Gastrocnemius medialis (tissue), 4 donors: ENCODE measurements around the gene CCDC33. TPM values are rescaled to one million over a fixed set of nuclear protein-coding genes. Genes with fewer than 3 reads are reported as not detected.

Source experiments
- ATAC-seq, 2 donors: fragments of 150-250 bp; one replicate each; pipeline ENCODE4 v1.9.1; 2016
- DNase-seq, 2 donors: peaks; one replicate each; pipeline ENCODE4 v3.0.0-alpha.2; 2019
- H3K27ac ChIP-seq, 4 donors: fragments of 200-600 bp; sonication (generic); 1 replicate in 1 of 4; 2 replicates in 3 of 4; pipeline ENCODE4 v1.5.1; 2016 to 2018; ENCODE audit warnings: mild to moderate bottlenecking in 2 of 4, moderate library complexity in 1 of 4
- H3K27me3 ChIP-seq, 3 donors: fragments of 200-600 bp; sonication (generic) in 2 of 3; 1 replicate in 1 of 3; 2 replicates in 2 of 3; pipeline versions ENCODE4 v1.5.1 to v1.6.0; 2016 to 2019; ENCODE audit warnings: mild to moderate bottlenecking in 1 of 3, moderate library complexity in 1 of 3
- H3K36me3 ChIP-seq, 2 donors: fragments of 200-600 bp; sonication (generic) in 1 of 2; one replicate each; pipeline ENCODE4 v1.5.1; 2017 to 2018
- H3K4me1 ChIP-seq, 2 donors: fragments of 200-600 bp; sonication (generic) in 1 of 2; one replicate each; pipeline ENCODE4 v1.5.1; 2016 to 2017; ENCODE audit warnings: mild to moderate bottlenecking in 2 of 2
- H3K4me3 ChIP-seq, 4 donors: fragments of 200-600 bp; sonication (generic) in 3 of 4; 1 replicate in 1 of 4; 2 replicates in 3 of 4; pipeline ENCODE4 v1.5.1; 2016 to 2019; ENCODE audit warnings: mild to moderate bottlenecking in 2 of 4
- H3K9me3 ChIP-seq, 3 donors: fragments of 200-600 bp; sonication (generic) in 2 of 3; 1 replicate in 1 of 3; 2 replicates in 2 of 3; pipeline ENCODE4 v1.5.1; 2016 to 2019
- POLR2A ChIP-seq, 2 donors: fragments of 450-650 bp; IDR thresholded peaks; one replicate each; pipeline ENCODE4 v1.6.1; 2017; ENCODE audit warnings: antibody characterized with exemption in 2 of 2, mild to moderate bottlenecking in 2 of 2, moderate library complexity in 2 of 2
- in situ Hi-C, 4 donors: fragments of 200-750 bp; cut with MboI; loops; one replicate each; pipeline versions ENCODE4 v1.15.0 to v1.8.0; 2017; ENCODE audit warnings: low sequenced_read_pairs in 4 of 4
- intact Hi-C: fragments of 100-400 bp; cut with DNase I; formaldehyde crosslinking; loops from one replicate; pipeline ENCODE4 v1.15.1; 2023; ENCODE audit warnings: low total_unique reads
- total RNA-seq, 4 donors: library from RNA; depleted of rRNA; stranded (reverse); fragments of >200 nt; gene quantifications; one replicate each; pipeline versions ENCODE4 v1.1.0 to v1.2.3, GENCODE V29; 2016
- TF ChIP-seq, protein P1 (sequence below), 5 experiments: fragments of 450-650 bp in 3 of 5; fragments of 200-600 bp in 2 of 5; sonication (generic) in 2 of 5; IDR thresholded peaks in 4 of 5; conservative IDR thresholded peaks in 1 of 5; 1 replicate in 4 of 5; 2 replicates in 1 of 5; pipeline ENCODE4 v1.5.1; 2016 to 2019; ENCODE audit warnings: antibody characterized with exemption in 5 of 5, mild to moderate bottlenecking in 3 of 5, moderate library complexity in 3 of 5

CCDC33 gene
- total RNA-seq, 4 donors from 2014 or later = not detected

DNA sequence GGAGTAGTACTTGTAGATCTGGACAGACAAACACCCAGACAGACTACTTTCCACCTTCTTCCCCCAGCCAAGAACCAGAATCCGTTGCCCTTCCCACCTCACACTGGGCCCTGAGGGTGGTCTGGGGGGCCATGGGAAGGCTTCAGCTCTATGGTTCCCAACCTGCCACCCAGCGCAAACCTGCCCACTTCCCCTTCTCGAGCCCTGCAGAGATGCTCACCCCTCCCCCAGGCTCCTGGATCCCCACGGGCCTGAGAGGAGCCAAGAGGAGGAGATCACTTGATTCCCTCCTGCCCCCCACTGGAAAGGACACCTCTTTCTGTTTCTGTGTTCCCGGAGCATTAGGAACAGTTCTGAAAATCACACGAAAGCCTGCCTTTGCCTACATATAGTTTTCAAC lies 42.2 kb upstream of the CCDC33 start:
- TF ChIP-seq, protein P1, sequence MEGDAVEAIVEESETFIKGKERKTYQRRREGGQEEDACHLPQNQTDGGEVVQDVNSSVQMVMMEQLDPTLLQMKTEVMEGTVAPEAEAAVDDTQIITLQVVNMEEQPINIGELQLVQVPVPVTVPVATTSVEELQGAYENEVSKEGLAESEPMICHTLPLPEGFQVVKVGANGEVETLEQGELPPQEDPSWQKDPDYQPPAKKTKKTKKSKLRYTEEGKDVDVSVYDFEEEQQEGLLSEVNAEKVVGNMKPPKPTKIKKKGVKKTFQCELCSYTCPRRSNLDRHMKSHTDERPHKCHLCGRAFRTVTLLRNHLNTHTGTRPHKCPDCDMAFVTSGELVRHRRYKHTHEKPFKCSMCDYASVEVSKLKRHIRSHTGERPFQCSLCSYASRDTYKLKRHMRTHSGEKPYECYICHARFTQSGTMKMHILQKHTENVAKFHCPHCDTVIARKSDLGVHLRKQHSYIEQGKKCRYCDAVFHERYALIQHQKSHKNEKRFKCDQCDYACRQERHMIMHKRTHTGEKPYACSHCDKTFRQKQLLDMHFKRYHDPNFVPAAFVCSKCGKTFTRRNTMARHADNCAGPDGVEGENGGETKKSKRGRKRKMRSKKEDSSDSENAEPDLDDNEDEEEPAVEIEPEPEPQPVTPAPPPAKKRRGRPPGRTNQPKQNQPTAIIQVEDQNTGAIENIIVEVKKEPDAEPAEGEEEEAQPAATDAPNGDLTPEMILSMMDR (IDR thresholded peaks at IDR 0.05 in 4 of 5, conservative IDR thresholded peaks at IDR 0.05 in 1 of 5) = no peak
- TF ChIP-seq POLR2A (IDR thresholded peaks at IDR 0.05) = no peak
- ATAC-seq (no peak), DNase-seq (no peak)
- intact Hi-C loops (no loop called here), in situ Hi-C loops (no loop called here)
- Histone ChIP-seq H3K27ac (no peak overlapping the region), H3K36me3 (no peaks in the 10 kb centered on the region), H3K4me1 (no peaks in the 10 kb centered on the region), H3K4me3 (no peak overlapping the region), H3K27me3 (no peaks in the 10 kb centered on the region), H3K9me3 (no peaks in the 10 kb centered on the region)

DNA sequence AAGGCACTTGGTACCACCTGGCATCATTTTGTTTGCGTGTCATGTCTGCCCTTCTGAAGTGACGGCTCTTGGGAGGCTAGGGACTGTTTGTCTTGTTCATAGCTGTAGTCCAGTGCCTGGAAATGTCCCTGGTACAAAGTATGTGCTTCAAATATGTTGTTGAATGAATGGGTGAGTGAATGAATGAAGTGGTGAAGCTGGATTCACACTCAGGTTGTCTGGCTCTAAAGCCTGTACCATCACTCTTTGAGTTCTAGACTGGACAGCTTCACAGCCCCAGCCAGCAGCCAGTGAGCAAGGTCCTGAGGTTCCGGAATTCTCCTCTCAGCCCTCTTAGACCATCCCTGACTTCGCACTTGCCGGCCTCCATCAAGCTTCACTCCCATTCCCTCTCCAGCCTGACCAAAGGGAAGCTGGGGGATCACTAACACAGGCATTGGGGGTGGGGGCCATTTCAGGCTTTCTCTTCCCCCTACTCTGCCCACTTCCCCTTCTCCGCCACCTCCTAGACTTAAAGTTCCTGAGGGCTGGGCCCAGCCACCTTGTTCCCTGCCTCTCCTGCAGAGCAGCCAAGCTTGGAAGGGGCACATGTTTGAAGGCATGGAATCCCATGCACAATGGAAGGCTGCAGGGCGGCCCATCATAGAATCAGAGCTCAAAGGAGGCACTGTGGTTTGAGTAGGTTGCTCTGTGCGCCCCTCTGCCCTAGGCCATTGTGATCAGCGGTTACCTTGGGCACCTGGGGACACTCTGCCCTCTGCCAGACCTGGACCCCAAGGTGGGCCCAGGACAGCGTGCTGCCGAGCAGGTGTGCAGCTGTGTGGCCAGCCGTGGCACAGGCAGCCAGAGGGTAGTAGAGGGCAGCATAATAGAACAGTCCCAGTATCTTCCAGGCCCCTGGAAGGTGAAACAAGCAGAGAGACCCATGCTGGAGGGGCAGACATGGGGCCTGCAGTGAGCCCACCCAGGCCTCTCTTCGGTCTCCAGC lies 41.3 kb upstream of the CCDC33 start:
- DNase-seq (no peak), ATAC-seq (no peak)
- H3K27me3 ChIP-seq = no peaks in the 10 kb centered on the region
- H3K9me3 ChIP-seq = no peaks in the 10 kb centered on the region
- H3K4me1 ChIP-seq = no peaks in the 10 kb centered on the region
- in situ Hi-C loops (no loop called here), intact Hi-C loops (no loop called here)
- H3K4me3 ChIP-seq = no peak overlapping the region
- H3K27ac ChIP-seq = no peak overlapping the region
- H3K36me3 ChIP-seq = no peaks in the 10 kb centered on the region
- TF ChIP-seq, protein P1 (IDR thresholded peaks at IDR 0.05 in 4 of 5, conservative IDR thresholded peaks at IDR 0.05 in 1 of 5) = no peak
- TF ChIP-seq POLR2A (IDR thresholded peaks at IDR 0.05) = no peak

DNA sequence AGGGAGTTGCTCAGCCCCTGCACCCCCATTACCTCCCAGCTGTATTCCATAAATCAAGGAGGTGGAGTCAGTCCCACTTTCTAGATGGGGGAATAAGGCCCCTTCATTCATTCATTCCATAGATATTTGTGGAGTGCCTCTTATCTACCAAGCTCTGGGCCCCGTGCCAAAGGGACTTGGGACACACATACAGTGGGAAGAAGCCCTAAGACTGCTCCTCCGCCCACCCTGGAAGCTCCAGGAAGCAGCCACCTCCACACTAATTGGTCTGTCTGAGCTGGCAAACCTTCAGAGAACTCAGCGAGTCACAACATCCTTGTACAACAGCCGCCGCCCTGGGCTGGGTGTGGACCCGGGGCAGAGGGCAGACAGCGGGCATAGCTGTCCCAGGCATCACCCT lies 40.0 kb upstream of the CCDC33 start:
- Histone ChIP-seq H3K9me3 (no peaks in the 10 kb centered on the region), H3K4me1 (peaks cover 0 to 2% of the 10 kb centered on the region in 2 donors), H3K27ac (no peak overlapping the region), H3K27me3 (no peaks in the 10 kb centered on the region), H3K36me3 (no peaks in the 10 kb centered on the region), H3K4me3 (no peak overlapping the region)
- intact Hi-C loops (no loop called here), in situ Hi-C loops (no loop called here)
- no peak for DNase-seq
- TF ChIP-seq, protein P1 (IDR thresholded peaks at IDR 0.05 in 4 of 5, conservative IDR thresholded peaks at IDR 0.05 in 1 of 5) = no peak
- no peak for TF ChIP-seq POLR2A (IDR thresholded peaks at IDR 0.05)
- no peak for ATAC-seq

DNA sequence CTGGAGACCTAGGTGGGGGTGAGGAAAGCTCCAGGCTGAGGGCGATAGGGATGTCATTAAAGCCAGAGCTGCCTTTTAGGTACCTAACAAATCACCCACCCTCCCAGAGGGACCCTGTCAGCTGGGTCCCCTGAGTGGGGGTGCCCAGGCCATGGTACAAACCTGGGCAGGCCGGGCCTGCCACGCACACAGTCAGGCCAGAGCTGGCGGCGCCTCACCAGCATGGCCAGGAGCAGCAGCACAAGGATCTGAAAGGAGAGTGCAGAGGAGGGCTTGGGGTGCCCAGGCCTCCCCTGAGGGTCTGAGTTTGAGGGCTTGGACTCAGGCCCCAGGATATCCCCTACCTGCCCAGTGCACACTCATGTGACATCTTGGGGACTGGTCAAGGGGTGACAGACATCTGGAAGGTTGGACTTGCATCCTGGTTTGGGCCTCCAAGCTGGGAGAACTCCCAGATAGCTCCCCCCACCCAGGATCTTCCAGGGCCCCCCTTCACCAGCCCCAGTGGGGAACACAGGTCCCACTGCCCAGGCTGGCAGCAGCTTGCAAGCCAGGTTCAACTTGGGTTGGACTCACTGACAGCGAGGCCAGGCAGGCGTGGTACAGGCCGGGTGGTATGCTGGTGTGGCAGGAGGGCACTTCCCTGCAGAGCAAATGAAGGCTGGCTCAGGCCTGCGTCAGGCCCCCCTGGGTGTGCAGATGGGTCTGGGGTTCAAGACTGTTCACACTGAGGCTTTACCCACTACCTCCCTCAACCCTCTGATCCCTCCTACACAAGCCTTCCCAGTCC lies 38.8 kb upstream of the CCDC33 start:
- in situ Hi-C loops (no loop called here), intact Hi-C loops (no loop called here)
- no peaks in the 10 kb centered on the region for H3K27me3 ChIP-seq
- TF ChIP-seq POLR2A (IDR thresholded peaks at IDR 0.05) = no peak
- no peak overlapping the region for H3K4me3 ChIP-seq
- H3K9me3 ChIP-seq = no peaks in the 10 kb centered on the region
- DNase-seq (no peak), ATAC-seq (no peak)
- no peaks in the 10 kb centered on the region for H3K36me3 ChIP-seq
- H3K27ac ChIP-seq = no peak overlapping the region
- peaks cover 0 to 3% of the 10 kb centered on the region in 2 donors for H3K4me1 ChIP-seq

DNA sequence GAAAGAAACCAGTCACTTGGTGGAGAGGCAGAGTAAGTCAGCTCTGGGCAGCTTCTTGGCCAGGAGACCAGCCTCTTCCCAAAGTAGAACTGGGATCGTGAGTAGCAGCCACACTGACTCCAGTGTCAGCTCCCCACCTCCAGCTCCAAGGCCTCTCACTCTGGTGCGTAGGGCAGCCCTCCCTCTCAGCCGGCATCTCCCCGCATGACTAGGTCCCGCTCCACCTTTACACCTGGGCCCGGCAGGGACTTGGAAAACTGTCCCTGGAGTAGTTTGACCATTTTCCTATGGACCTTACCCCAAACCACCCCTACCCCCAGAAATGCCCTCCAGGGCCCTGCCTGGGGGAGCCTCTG lies 36.9 kb upstream of the CCDC33 start:
- no peak for ATAC-seq
- intact Hi-C loops (no loop called here), in situ Hi-C loops (no loop called here)
- no peak for TF ChIP-seq POLR2A (IDR thresholded peaks at IDR 0.05)
- TF ChIP-seq, protein P1 (IDR thresholded peaks at IDR 0.05 in 4 of 5, conservative IDR thresholded peaks at IDR 0.05 in 1 of 5) = no peak
- H3K4me1 ChIP-seq = peaks cover 0 to 3% of the 10 kb centered on the region in 2 donors
- H3K4me3 ChIP-seq = no peak overlapping the region
- no peak overlapping the region for H3K27ac ChIP-seq
- DNase-seq = no peak
- no peaks in the 10 kb centered on the region for H3K27me3 ChIP-seq
- H3K9me3 ChIP-seq = no peaks in the 10 kb centered on the region
- no peaks in the 10 kb centered on the region for H3K36me3 ChIP-seq
